DMS 273 treated with DMSO at 0.1 percent for 48 hours (cell line): Measurements from ENCODE around the gene SNAPC4.
"Not testable (repeated sequence)": the region's sequence is repeated elsewhere in the genome, so short reads cannot be mapped to it uniquely, and the experiment has no call there.

Experiments used
- DNase-seq: peaks from one replicate; lab custom pipeline; 2025; lab: John Stamatoyannopoulos, UW

The SNAPC4 gene

GRCh38 chr9:136355616-136356557 lies 44.1 kb downstream of the SNAPC4 start:
- no peak for DNase-seq

- DNase-seq: no peak
Observed at GRCh38 chr9:136354592-136355085, 45.3 kb downstream of the SNAPC4 start.

GRCh38 chr9:136353757-136354488 lies 46.0 kb downstream of the SNAPC4 start:
- DNase-seq: no peak

- no peak for DNase-seq
Observed at GRCh38 chr9:136353088-136353487, 46.9 kb downstream of the SNAPC4 start.

GRCh38 chr9:136352682-136353081 lies 47.3 kb downstream of the SNAPC4 start:
- no peak for DNase-seq

GRCh38 chr9:136351868-136352267 lies 48.1 kb downstream of the SNAPC4 start:
- DNase-seq: not testable (repeated sequence)

- no peak for DNase-seq
Observed at GRCh38 chr9:136351252-136351800, 48.6 kb downstream of the SNAPC4 start.
